ENCODE results near the gene ECSCR.
"Not testable (repeated sequence)": the region's sequence is repeated elsewhere in the genome, so short reads cannot be mapped to it uniquely, and the experiment has no call there.

ECSCR gene

GRCh38 chr5:139462586-139463276 lies at the start of gene ECSCR:
TSS of gene ECSCR (minus strand) at chr5:139462743. CDS start at chr5:139462670, 73 bp downstream.
- FAIRE-seq, result no peak

GRCh38 chr5:139504722-139505121 lies 42.2 kb upstream of the ECSCR start:
- not testable (repeated sequence) for FAIRE-seq

GRCh38 chr5:139503879-139504278 lies 41.3 kb upstream of the ECSCR start:
- not testable (repeated sequence) for FAIRE-seq

- FAIRE-seq, result not testable (repeated sequence)
Observed at GRCh38 chr5:139503036-139503817, 40.7 kb upstream of the ECSCR start.

GRCh38 chr5:139501381-139501780 lies 38.8 kb upstream of the ECSCR start:
- no peak for FAIRE-seq

GRCh38 chr5:139495638-139496435 lies 33.3 kb upstream of the ECSCR start:
- no peak for FAIRE-seq

- FAIRE-seq, result no peak
Observed at GRCh38 chr5:139494832-139495231, 32.3 kb upstream of the ECSCR start.

- no peak for FAIRE-seq
Observed at GRCh38 chr5:139494256-139494655, 31.7 kb upstream of the ECSCR start.

- FAIRE-seq, result no peak
Observed at GRCh38 chr5:139492700-139493192, 30.2 kb upstream of the ECSCR start.

- FAIRE-seq, result no peak
Observed at GRCh38 chr5:139488260-139488659, 25.7 kb upstream of the ECSCR start.

- no peak for FAIRE-seq
Observed at GRCh38 chr5:139486201-139486600, 23.7 kb upstream of the ECSCR start.

GRCh38 chr5:139482890-139483208 lies 20.3 kb upstream of the ECSCR start:
- FAIRE-seq, result not testable (repeated sequence)

- no peak for FAIRE-seq
Observed at GRCh38 chr5:139482050-139482889, 19.7 kb upstream of the ECSCR start, which contains the start of gene STING1. TSS of gene STING1 (minus strand) at chr5:139482758. CDS start at chr5:139481704, 1,054 bp downstream.

- FAIRE-seq, result no peak
Observed at GRCh38 chr5:139481580-139482049, 19.1 kb upstream of the ECSCR start.

GRCh38 chr5:139481122-139481533 lies 18.6 kb upstream of the ECSCR start:
- FAIRE-seq, result no peak

- not testable (repeated sequence) for FAIRE-seq
Observed at GRCh38 chr5:139479729-139480128, 17.2 kb upstream of the ECSCR start.

GRCh38 chr5:139478657-139479423 lies 16.3 kb upstream of the ECSCR start:
- not testable (repeated sequence) for FAIRE-seq

- FAIRE-seq, result no peak
Observed at GRCh38 chr5:139475865-139476617, 13.5 kb upstream of the ECSCR start.

- FAIRE-seq, result no peak
Observed at GRCh38 chr5:139474890-139475791, 12.6 kb upstream of the ECSCR start.

Measured in colon (tissue), 2 donors.